Uterus (tissue), 4 donors: Measurements from ENCODE around the gene ANKRD1. TPM values are rescaled to one million over a fixed set of nuclear protein-coding genes. Genes with fewer than 3 reads are reported as not detected.
"Not testable (repeated sequence)": the region's sequence is repeated elsewhere in the genome, so short reads cannot be mapped to it uniquely, and the experiment has no call there.

Experiments used
- DNase-seq, 2 donors: peaks; one replicate each; pipeline ENCODE4 v3.0.0-alpha.2; 2019 to 2020
- H3K27ac ChIP-seq, 2 donors: fragments of 200-600 bp; sonication (generic); 1 replicate in 1 of 2; 2 replicates in 1 of 2; pipeline ENCODE4 v1.5.1; 2016 to 2018
- H3K27me3 ChIP-seq, 2 donors: fragments of 200-600 bp; sonication (generic); one replicate each; pipeline ENCODE4 v1.5.1; 2018 to 2019; ENCODE audit warnings: control low read depth in 1 of 2
- H3K36me3 ChIP-seq, 2 donors: fragments of 200-600 bp; sonication (generic); one replicate each; pipeline ENCODE4 v1.5.1; 2019; ENCODE audit warnings: control low read depth in 1 of 2
- H3K4me1 ChIP-seq, 2 donors: fragments of 200-600 bp; sonication (generic); one replicate each; pipeline ENCODE4 v1.5.1; 2018 to 2019; ENCODE audit warnings: control low read depth in 1 of 2
- H3K4me3 ChIP-seq, 2 donors: fragments of 200-600 bp; sonication (generic); 1 replicate in 1 of 2; 2 replicates in 1 of 2; pipeline ENCODE4 v1.5.1; 2018 to 2019; ENCODE audit warnings: mild to moderate bottlenecking in 1 of 2
- H3K9me3 ChIP-seq, 2 donors: fragments of 200-600 bp; sonication (generic); one replicate each; pipeline ENCODE4 v1.5.1; 2019; ENCODE audit warnings: control low read depth in 1 of 2
- POLR2A ChIP-seq, 2 donors: fragments of 450-650 bp; IDR thresholded peaks; one replicate each; pipeline ENCODE4 v1.6.1; 2016; ENCODE audit warnings: antibody characterized with exemption in 2 of 2, mild to moderate bottlenecking in 1 of 2, moderate library complexity in 1 of 2
- intact Hi-C: fragments of 100-400 bp; cut with DNase I; formaldehyde crosslinking; loops from one replicate; pipeline ENCODE4 v1.15.1; 2023; ENCODE audit warnings: low total_unique reads
- total RNA-seq, 4 donors: library from RNA; depleted of rRNA in 3 of 4; stranded (reverse); fragments of >200 nt in 3 of 4; gene quantifications; one replicate each; pipeline versions ENCODE4 v1.1.0 to v1.2.4, GENCODE V29; 2014 to 2023
- TF ChIP-seq, protein P1 (sequence below), 4 experiments: fragments of 200-600 bp in 2 of 4; fragments of 450-650 bp in 2 of 4; sonication (generic) in 2 of 4; IDR thresholded peaks; one replicate each; pipeline ENCODE4 v1.5.1; 2016 to 2019; ENCODE audit warnings: antibody characterized with exemption in 4 of 4, mild to moderate bottlenecking in 2 of 4, moderate library complexity in 1 of 4
- donor health status: DM: yes; HTN: yes; CAD: no.

The ANKRD1 gene
- total RNA-seq, 4 donors from 2014 or later: 0.35 to 0.64 TPM; not detected in 2

DNA sequence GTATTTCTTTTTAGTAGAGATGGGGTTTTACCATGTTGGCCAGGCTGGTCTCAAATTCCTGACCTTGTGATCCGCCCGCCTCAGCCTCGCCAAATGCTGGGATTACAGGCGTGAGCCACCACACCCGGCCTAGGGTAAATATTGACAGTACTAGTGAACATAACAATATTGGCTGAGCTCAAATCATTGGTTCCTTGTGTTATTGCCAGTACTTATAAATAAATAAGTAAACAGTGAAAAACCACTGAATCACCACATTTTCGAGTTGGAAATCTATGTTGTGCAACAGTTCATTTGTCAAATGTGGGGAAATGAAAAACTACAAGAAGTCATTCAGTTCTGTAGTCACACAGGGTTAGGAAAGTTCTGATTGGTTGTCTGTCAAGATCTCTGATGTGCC, 33.3 kb downstream of the ANKRD1 start:
- Histone ChIP-seq H3K4me1 (no peaks in the 10 kb centered on the region), H3K4me3 (no peak overlapping the region), H3K9me3 (no peaks in the 10 kb centered on the region), H3K27me3 (no peaks in the 10 kb centered on the region), H3K27ac (no peak overlapping the region), H3K36me3 (no peaks in the 10 kb centered on the region)
- no peak for TF ChIP-seq POLR2A (IDR thresholded peaks at IDR 0.05)
- TF ChIP-seq, protein P1, sequence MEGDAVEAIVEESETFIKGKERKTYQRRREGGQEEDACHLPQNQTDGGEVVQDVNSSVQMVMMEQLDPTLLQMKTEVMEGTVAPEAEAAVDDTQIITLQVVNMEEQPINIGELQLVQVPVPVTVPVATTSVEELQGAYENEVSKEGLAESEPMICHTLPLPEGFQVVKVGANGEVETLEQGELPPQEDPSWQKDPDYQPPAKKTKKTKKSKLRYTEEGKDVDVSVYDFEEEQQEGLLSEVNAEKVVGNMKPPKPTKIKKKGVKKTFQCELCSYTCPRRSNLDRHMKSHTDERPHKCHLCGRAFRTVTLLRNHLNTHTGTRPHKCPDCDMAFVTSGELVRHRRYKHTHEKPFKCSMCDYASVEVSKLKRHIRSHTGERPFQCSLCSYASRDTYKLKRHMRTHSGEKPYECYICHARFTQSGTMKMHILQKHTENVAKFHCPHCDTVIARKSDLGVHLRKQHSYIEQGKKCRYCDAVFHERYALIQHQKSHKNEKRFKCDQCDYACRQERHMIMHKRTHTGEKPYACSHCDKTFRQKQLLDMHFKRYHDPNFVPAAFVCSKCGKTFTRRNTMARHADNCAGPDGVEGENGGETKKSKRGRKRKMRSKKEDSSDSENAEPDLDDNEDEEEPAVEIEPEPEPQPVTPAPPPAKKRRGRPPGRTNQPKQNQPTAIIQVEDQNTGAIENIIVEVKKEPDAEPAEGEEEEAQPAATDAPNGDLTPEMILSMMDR (IDR thresholded peaks at IDR 0.05): no peak
- DNase-seq: no peak
- intact Hi-C loops: no loop called here

DNA sequence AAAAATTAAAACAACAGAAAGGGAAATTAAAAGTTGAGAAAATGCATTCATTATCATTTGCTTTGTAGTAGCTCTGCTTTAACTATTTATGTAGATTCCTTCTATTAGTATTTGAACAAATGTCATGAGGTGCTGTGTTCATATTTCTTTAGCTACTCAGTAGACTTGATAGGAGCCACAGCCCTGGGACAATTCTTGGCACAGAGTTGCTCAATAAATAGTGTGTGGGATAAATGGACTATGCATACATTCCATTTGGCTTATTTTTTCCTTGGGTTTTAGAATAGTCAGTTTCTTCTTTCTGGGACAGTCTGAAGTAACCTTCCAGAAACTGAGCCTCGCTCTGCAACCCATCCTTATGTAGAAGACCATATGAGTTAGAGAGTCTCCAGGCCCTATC, 35.7 kb downstream of the ANKRD1 start:
- intact Hi-C loops: no loop called here
- H3K36me3 ChIP-seq: no peaks in the 10 kb centered on the region
- H3K27ac ChIP-seq: no peak overlapping the region
- no peaks in the 10 kb centered on the region for H3K9me3 ChIP-seq
- DNase-seq: no peak
- no peaks in the 10 kb centered on the region for H3K27me3 ChIP-seq
- TF ChIP-seq, protein P1 (IDR thresholded peaks at IDR 0.05): no peak
- TF ChIP-seq POLR2A (IDR thresholded peaks at IDR 0.05): no peak
- H3K4me1 ChIP-seq: no peaks in the 10 kb centered on the region
- no peak overlapping the region for H3K4me3 ChIP-seq

DNA sequence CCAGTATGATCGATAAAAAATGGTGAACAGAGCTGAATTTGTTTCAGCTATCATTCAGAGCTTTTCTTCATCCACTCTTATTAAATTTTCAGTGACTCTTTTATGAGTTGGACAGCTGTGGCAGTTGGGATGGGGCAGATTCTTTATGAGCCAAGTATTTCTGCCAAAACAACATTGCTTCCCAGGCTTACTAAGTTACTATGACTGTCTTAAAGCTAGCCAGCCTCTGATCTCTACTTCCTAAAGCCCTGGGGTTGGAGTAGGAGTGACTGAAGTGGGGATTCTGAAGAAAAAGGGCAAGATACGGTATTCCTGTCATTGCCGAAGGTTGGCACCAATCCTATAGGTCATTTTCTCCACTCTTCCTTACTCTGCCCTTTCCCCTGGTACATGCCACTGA, 36.5 kb downstream of the ANKRD1 start:
- Histone ChIP-seq H3K4me3 (no peak overlapping the region), H3K27me3 (no peaks in the 10 kb centered on the region), H3K4me1 (no peaks in the 10 kb centered on the region), H3K9me3 (no peaks in the 10 kb centered on the region), H3K27ac (no peak overlapping the region), H3K36me3 (no peaks in the 10 kb centered on the region)
- intact Hi-C loops: no loop called here
- DNase-seq: no peak
- TF ChIP-seq, protein P1 (IDR thresholded peaks at IDR 0.05): no peak
- no peak for TF ChIP-seq POLR2A (IDR thresholded peaks at IDR 0.05)

DNA sequence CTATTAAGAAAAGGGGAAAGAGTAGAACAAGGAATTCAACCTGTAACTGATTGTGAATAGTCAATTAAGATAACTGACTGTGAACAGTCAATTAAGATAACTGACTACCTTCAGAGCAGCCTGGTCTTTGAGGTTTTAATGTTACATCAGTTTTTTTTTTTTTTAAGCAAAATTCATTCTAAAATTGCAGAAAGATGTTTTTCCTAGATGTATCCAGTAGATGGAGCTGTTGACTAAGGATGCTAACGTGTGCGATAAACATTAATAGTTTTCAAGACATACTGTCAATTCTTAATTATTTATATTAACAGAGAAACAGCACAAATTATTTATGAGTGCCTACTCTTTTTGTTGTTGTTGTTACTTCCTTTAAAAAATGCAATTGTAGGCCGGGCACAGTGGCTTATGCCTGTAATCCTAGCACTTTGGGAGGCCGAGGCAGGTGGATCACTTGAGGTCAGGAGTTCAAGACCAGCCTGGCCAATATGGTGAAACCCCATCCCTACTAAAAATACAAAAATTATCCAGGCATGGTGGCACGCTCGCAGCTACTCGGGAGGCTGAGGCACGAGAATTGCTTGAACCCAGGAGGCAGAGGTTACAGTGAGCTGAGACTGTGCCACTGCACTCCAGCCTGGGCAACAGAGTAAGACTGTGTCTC, 40.7 kb downstream of the ANKRD1 start:
- DNase-seq, H3K9me3 ChIP-seq, intact Hi-C loops: not testable (repeated sequence)

DNA sequence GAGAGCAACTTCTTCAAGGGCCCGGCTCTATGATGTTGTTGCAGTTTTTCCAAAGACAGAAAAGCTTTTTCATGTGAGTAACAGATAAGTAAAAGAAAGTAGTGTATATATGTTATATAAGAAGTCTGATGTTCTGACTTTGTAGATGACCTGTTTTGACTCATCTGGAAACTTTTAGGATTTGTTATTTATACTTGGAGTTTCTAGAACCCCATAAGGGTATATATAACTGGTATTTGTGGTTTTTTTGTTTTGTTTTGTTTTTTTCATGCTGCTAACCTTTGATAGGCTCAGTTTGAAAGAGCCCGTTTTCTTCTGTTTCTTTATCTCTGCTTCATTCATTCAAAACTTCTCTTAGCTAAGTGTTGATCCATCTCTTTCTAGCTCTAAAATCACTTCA, 41.8 kb downstream of the ANKRD1 start:
- intact Hi-C loops: no loop called here
- Histone ChIP-seq H3K9me3 (no peaks in the 10 kb centered on the region), H3K27ac (no peak overlapping the region), H3K27me3 (no peaks in the 10 kb centered on the region), H3K4me1 (no peaks in the 10 kb centered on the region), H3K4me3 (no peak overlapping the region), H3K36me3 (no peaks in the 10 kb centered on the region)
- TF ChIP-seq, protein P1 (IDR thresholded peaks at IDR 0.05): no peak
- TF ChIP-seq POLR2A (IDR thresholded peaks at IDR 0.05): no peak
- no peak for DNase-seq

More for the DNA sequence above, 40.7 kb downstream of the ANKRD1 start:
- not testable (repeated sequence) for H3K4me1 ChIP-seq, H3K27ac ChIP-seq, H3K4me3 ChIP-seq, H3K27me3 ChIP-seq, H3K36me3 ChIP-seq
- TF ChIP-seq, protein P1 (IDR thresholded peaks at IDR 0.05): peak; percentile 37 to 57 (median 46)
